ENCODE data around the gene C1orf21.

DNA sequence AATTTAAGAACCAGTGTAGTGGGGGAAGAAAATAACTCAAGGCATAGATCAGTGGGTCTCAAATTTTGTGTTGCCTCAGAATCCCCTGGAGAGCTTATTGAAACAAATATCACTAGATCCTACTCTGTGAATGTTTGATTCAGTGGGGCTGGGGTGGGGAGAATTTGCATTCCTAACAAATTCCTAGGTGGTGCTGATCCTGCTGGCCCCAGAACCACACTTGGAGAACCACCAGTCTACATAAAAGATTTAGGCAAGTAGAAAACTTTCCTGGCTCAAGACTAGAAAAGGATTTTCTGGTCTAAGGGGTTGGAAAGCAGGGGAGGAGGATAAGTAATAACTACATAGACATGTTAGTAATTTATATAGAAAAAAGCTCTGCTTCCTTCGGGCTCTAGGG lies 34.1 kb upstream of the C1orf21 start:
- TF ChIP-seq POLR2AphosphoS5 (IDR thresholded peaks at IDR 0.05; ENCODE audit: low read depth, low read length) (no peak), POLR2A (IDR thresholded peaks at IDR 0.05; ENCODE audit: low read depth, low read length) (no peak), TAF1 (IDR thresholded peaks at IDR 0.05; ENCODE audit: borderline replicate concordance, low read depth, low read length) (no peak)
